Tibial artery (tissue), 4 donors: Measurements from ENCODE around the gene APEH.

ENCODE experiments used
- DNase-seq, 2 donors: peaks; one replicate each; pipeline ENCODE4 v3.0.0-alpha.2; 2019
- H3K27ac ChIP-seq, 2 donors: fragments of 200-600 bp; sonication (generic) in 1 of 2; 1 replicate in 1 of 2; 2 replicates in 1 of 2; pipeline ENCODE4 v1.5.1; 2018 to 2019; ENCODE audit warnings: mild to moderate bottlenecking in 1 of 2
- H3K27me3 ChIP-seq, 2 donors: fragments of 200-600 bp; sonication (generic) in 1 of 2; one replicate each; pipeline versions ENCODE4 v1.5.1 to v1.6.0; 2016 to 2019
- H3K36me3 ChIP-seq, 3 donors: fragments of 200-600 bp; sonication (generic) in 2 of 3; one replicate each; pipeline ENCODE4 v1.5.1; 2016 to 2019; ENCODE audit warnings: mild to moderate bottlenecking in 2 of 3
- H3K4me1 ChIP-seq, 4 donors: fragments of 200-600 bp; sonication (generic) in 2 of 4; 1 replicate in 3 of 4; 2 replicates in 1 of 4; pipeline ENCODE4 v1.5.1; 2016 to 2019
- H3K4me3 ChIP-seq, 2 donors: fragments of 200-600 bp; sonication (generic) in 1 of 2; 1 replicate in 1 of 2; 2 replicates in 1 of 2; pipeline ENCODE4 v1.5.1; 2018 to 2019; ENCODE audit warnings: mild to moderate bottlenecking in 2 of 2
- H3K9me3 ChIP-seq, 3 donors: fragments of 200-600 bp; sonication (generic) in 1 of 3; one replicate each; pipeline ENCODE4 v1.5.1; 2016 to 2019
- CTCF ChIP-seq, 2 experiments: fragments of 200-600 bp in 1 of 2; fragments of 450-650 bp in 1 of 2; IDR thresholded peaks; one replicate each; pipeline ENCODE4 v1.5.1; 2017 to 2019; ENCODE audit warnings: antibody characterized with exemption in 2 of 2, mild to moderate bottlenecking in 1 of 2, moderate library complexity in 1 of 2
- intact Hi-C: fragments of 100-400 bp; cut with DNase I; formaldehyde crosslinking; loops from one replicate; pipeline ENCODE4 v1.15.0; 2023; ENCODE audit warnings: low total_unique reads

Gene APEH

GRCh38 chr3:49649576-49649975, 24.6 kb upstream of the APEH start:
- DNase-seq: no peak
- Histone ChIP-seq H3K27me3 (no peaks in the 10 kb centered on the region), H3K27ac (no peak overlapping the region), H3K4me1 (peaks cover 0 to 13% (median 7%) of the 10 kb centered on the region in 4 donors), H3K4me3 (no peak overlapping the region), H3K9me3 (no peaks in the 10 kb centered on the region), H3K36me3 (peaks cover 0 to 13% (median 0%) of the 10 kb centered on the region in 3 donors)
- TF ChIP-seq CTCF (IDR thresholded peaks at IDR 0.05): no peak
- intact Hi-C loops: no loop called here

GRCh38 chr3:49650177-49650576, 24.0 kb upstream of the APEH start:
- Histone ChIP-seq H3K4me3 (no peak overlapping the region), H3K4me1 (peaks cover 0 to 13% (median 7%) of the 10 kb centered on the region in 4 donors), H3K36me3 (peaks cover 0 to 13% (median 0%) of the 10 kb centered on the region in 3 donors), H3K27ac (no peak overlapping the region), H3K9me3 (no peaks in the 10 kb centered on the region), H3K27me3 (no peaks in the 10 kb centered on the region)
- no peak for TF ChIP-seq CTCF (IDR thresholded peaks at IDR 0.05)
- intact Hi-C loops: no loop called here
- no peak for DNase-seq

DNA sequence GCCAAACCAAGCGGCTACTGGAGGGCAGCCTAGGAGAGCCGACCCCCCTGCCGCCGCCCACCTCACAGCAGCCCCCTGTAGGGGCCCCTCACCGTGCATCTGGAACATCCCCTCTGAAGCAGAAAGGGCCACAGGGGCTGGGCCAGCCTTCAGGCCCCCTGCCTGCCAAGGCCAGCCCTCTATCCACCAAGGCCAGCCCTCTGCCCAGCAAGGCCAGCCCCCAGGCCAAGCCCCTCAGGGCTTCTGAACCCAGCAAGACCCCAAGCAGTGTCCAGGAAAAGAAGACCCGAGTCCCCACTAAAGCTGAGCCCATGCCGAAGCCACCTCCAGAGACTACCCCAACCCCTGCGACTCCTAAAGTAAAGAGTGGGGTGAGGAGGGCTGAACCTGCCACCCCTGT, 23.5 kb upstream of the APEH start:
- H3K9me3 ChIP-seq: no peaks in the 10 kb centered on the region
- H3K36me3 ChIP-seq: peaks cover 0 to 13% (median 0%) of the 10 kb centered on the region in 3 donors
- peaks cover 0 to 13% (median 7%) of the 10 kb centered on the region in 4 donors for H3K4me1 ChIP-seq
- H3K27ac ChIP-seq: no peak overlapping the region
- TF ChIP-seq CTCF (IDR thresholded peaks at IDR 0.05): no peak
- H3K4me3 ChIP-seq: no peak overlapping the region
- H3K27me3 ChIP-seq: no peaks in the 10 kb centered on the region
- no peak for DNase-seq
- intact Hi-C loops: no loop called here

- no peak for TF ChIP-seq CTCF (IDR thresholded peaks at IDR 0.05)
- no peak for DNase-seq
- H3K4me3 ChIP-seq: no peak overlapping the region
- peaks cover 0 to 13% (median 0%) of the 10 kb centered on the region in 3 donors for H3K36me3 ChIP-seq
- H3K4me1 ChIP-seq: peaks cover 0 to 13% (median 7%) of the 10 kb centered on the region in 4 donors
- H3K9me3 ChIP-seq: no peaks in the 10 kb centered on the region
- no peaks in the 10 kb centered on the region for H3K27me3 ChIP-seq
- intact Hi-C loops: no loop called here
- H3K27ac ChIP-seq: no peak overlapping the region
Observed at GRCh38 chr3:49652218-49652902, 21.8 kb upstream of the APEH start.

GRCh38 chr3:49652903-49653415, 21.2 kb upstream of the APEH start:
- TF ChIP-seq CTCF (IDR thresholded peaks at IDR 0.05): no peak
- H3K4me1 ChIP-seq: peaks cover 0 to 8% (median 3%) of the 10 kb centered on the region in 4 donors
- no peak for DNase-seq

More at GRCh38 chr3:49652903-49653415, 21.2 kb upstream of the APEH start:
- Histone ChIP-seq H3K27ac (no peak overlapping the region), H3K36me3 (peaks cover 0 to 13% (median 0%) of the 10 kb centered on the region in 3 donors), H3K4me3 (no peak overlapping the region), H3K9me3 (no peaks in the 10 kb centered on the region), H3K27me3 (no peaks in the 10 kb centered on the region)
- intact Hi-C loops: no loop called here
